ENCODE results near the gene CUL2.
"Not testable (repeated sequence)": the region's sequence is repeated elsewhere in the genome, so short reads cannot be mapped to it uniquely, and the experiment has no call there.

CUL2 gene

GRCh38 chr10:35058134-35058533 is 32.0 kb downstream of the CUL2 start:
- H3K4me3 Mint-ChIP-seq: no peak overlapping the region
- H3K27ac Mint-ChIP-seq: no peak overlapping the region
- H3K4me1 Mint-ChIP-seq (ENCODE audit: low read depth): peaks cover 6% of the 10 kb centered on the region
- H3K27me3 Mint-ChIP-seq: no peaks in the 10 kb centered on the region
- H3K36me3 Mint-ChIP-seq: peaks cover 13% of the 10 kb centered on the region
- no peaks in the 10 kb centered on the region for H3K9me3 Mint-ChIP-seq (ENCODE audit: low read depth)

GRCh38 chr10:35056686-35057085 is 33.5 kb downstream of the CUL2 start:
- Mint-ChIP-seq H3K27ac (peak overlapping the region; percentile 74), H3K36me3 (peaks cover 14% of the 10 kb centered on the region), H3K9me3 (ENCODE audit: low read depth) (no peaks in the 10 kb centered on the region), H3K27me3 (no peaks in the 10 kb centered on the region), H3K4me3 (no peak overlapping the region), H3K4me1 (ENCODE audit: low read depth) (peaks cover 6% of the 10 kb centered on the region)

GRCh38 chr10:35056133-35056532 is 34.0 kb downstream of the CUL2 start:
- Mint-ChIP-seq H3K27ac (no peak overlapping the region), H3K4me1 (ENCODE audit: low read depth) (peaks cover 6% of the 10 kb centered on the region), H3K36me3 (peaks cover 14% of the 10 kb centered on the region), H3K9me3 (ENCODE audit: low read depth) (no peaks in the 10 kb centered on the region), H3K4me3 (no peak overlapping the region), H3K27me3 (no peaks in the 10 kb centered on the region)

- H3K4me3 Mint-ChIP-seq: no peak overlapping the region
- no peak overlapping the region for H3K27ac Mint-ChIP-seq
- no peaks in the 10 kb centered on the region for H3K9me3 Mint-ChIP-seq (ENCODE audit: low read depth)
- peaks cover 14% of the 10 kb centered on the region for H3K36me3 Mint-ChIP-seq
- no peaks in the 10 kb centered on the region for H3K27me3 Mint-ChIP-seq
- H3K4me1 Mint-ChIP-seq (ENCODE audit: low read depth): peaks cover 1% of the 10 kb centered on the region
Measured at GRCh38 chr10:35050568-35050967, 39.6 kb downstream of the CUL2 start.

- H3K27ac Mint-ChIP-seq: peak overlapping the region; percentile 23
- no peak overlapping the region for H3K4me3 Mint-ChIP-seq
- peaks cover 17% of the 10 kb centered on the region for H3K36me3 Mint-ChIP-seq
- H3K27me3 Mint-ChIP-seq: no peaks in the 10 kb centered on the region
- H3K4me1 Mint-ChIP-seq (ENCODE audit: low read depth): peaks cover 1% of the 10 kb centered on the region
- no peaks in the 10 kb centered on the region for H3K9me3 Mint-ChIP-seq (ENCODE audit: low read depth)
Measured at GRCh38 chr10:35046074-35046473, 44.1 kb downstream of the CUL2 start.

GRCh38 chr10:35045275-35045674 is 44.9 kb downstream of the CUL2 start:
- H3K4me3 Mint-ChIP-seq, H3K27me3 Mint-ChIP-seq: not testable (repeated sequence)

GRCh38 chr10:35043796-35044344 is 46.3 kb downstream of the CUL2 start:
- Mint-ChIP-seq H3K36me3 (peaks cover 10% of the 10 kb centered on the region), H3K4me1 (ENCODE audit: low read depth) (peaks cover 1% of the 10 kb centered on the region), H3K4me3 (no peak overlapping the region), H3K27me3 (no peaks in the 10 kb centered on the region), H3K27ac (no peak overlapping the region), H3K9me3 (ENCODE audit: low read depth) (no peaks in the 10 kb centered on the region)

More at GRCh38 chr10:35045275-35045674, 44.9 kb downstream of the CUL2 start:
- H3K36me3 Mint-ChIP-seq: peaks cover 15% of the 10 kb centered on the region
- H3K9me3 Mint-ChIP-seq (ENCODE audit: low read depth); H3K27ac Mint-ChIP-seq; H3K4me1 Mint-ChIP-seq (ENCODE audit: low read depth): not testable (repeated sequence)

- Mint-ChIP-seq H3K27ac (no peak overlapping the region), H3K4me1 (ENCODE audit: low read depth) (peaks cover 1% of the 10 kb centered on the region), H3K4me3 (no peak overlapping the region), H3K9me3 (ENCODE audit: low read depth) (no peaks in the 10 kb centered on the region), H3K27me3 (no peaks in the 10 kb centered on the region), H3K36me3 (peaks cover 9% of the 10 kb centered on the region)
Measured at GRCh38 chr10:35042783-35043182, 47.4 kb downstream of the CUL2 start.

- Mint-ChIP-seq H3K4me3 (no peak overlapping the region), H3K4me1 (ENCODE audit: low read depth) (peaks cover 1% of the 10 kb centered on the region), H3K36me3 (peaks cover 9% of the 10 kb centered on the region), H3K27ac (no peak overlapping the region), H3K27me3 (no peaks in the 10 kb centered on the region), H3K9me3 (ENCODE audit: low read depth) (no peaks in the 10 kb centered on the region)
Measured at GRCh38 chr10:35041502-35041879, 48.6 kb downstream of the CUL2 start.

- no peak overlapping the region for H3K27ac Mint-ChIP-seq
- H3K27me3 Mint-ChIP-seq: no peaks in the 10 kb centered on the region
- peaks cover 4% of the 10 kb centered on the region for H3K4me1 Mint-ChIP-seq (ENCODE audit: low read depth)
- no peak overlapping the region for H3K4me3 Mint-ChIP-seq
- peaks cover 12% of the 10 kb centered on the region for H3K36me3 Mint-ChIP-seq
- no peaks in the 10 kb centered on the region for H3K9me3 Mint-ChIP-seq (ENCODE audit: low read depth)
Measured at GRCh38 chr10:35040760-35041501, 49.2 kb downstream of the CUL2 start.

- no peak overlapping the region for H3K4me3 Mint-ChIP-seq
- no peak overlapping the region for H3K27ac Mint-ChIP-seq
- H3K4me1 Mint-ChIP-seq (ENCODE audit: low read depth): peaks cover 5% of the 10 kb centered on the region
- H3K27me3 Mint-ChIP-seq: no peaks in the 10 kb centered on the region
- H3K9me3 Mint-ChIP-seq (ENCODE audit: low read depth): no peaks in the 10 kb centered on the region
- peaks cover 8% of the 10 kb centered on the region for H3K36me3 Mint-ChIP-seq
Measured at GRCh38 chr10:35037104-35037503, 53.0 kb downstream of the CUL2 start.

GRCh38 chr10:35035606-35036005 is 54.5 kb downstream of the CUL2 start:
- Mint-ChIP-seq H3K27ac (no peak overlapping the region), H3K4me3 (no peak overlapping the region), H3K4me1 (ENCODE audit: low read depth) (peaks cover 5% of the 10 kb centered on the region), H3K9me3 (ENCODE audit: low read depth) (no peaks in the 10 kb centered on the region), H3K27me3 (no peaks in the 10 kb centered on the region), H3K36me3 (peaks cover 8% of the 10 kb centered on the region)

- Mint-ChIP-seq H3K9me3 (ENCODE audit: low read depth) (no peaks in the 10 kb centered on the region), H3K4me1 (ENCODE audit: low read depth) (no peaks in the 10 kb centered on the region), H3K27me3 (no peaks in the 10 kb centered on the region), H3K36me3 (peaks cover 5% of the 10 kb centered on the region), H3K4me3 (no peak overlapping the region), H3K27ac (no peak overlapping the region)
Measured at GRCh38 chr10:35027567-35027966, 62.6 kb downstream of the CUL2 start.

- H3K4me3 Mint-ChIP-seq: no peak overlapping the region
- no peaks in the 10 kb centered on the region for H3K27me3 Mint-ChIP-seq
- no peak overlapping the region for H3K27ac Mint-ChIP-seq
- no peaks in the 10 kb centered on the region for H3K9me3 Mint-ChIP-seq (ENCODE audit: low read depth)
- H3K4me1 Mint-ChIP-seq (ENCODE audit: low read depth): no peaks in the 10 kb centered on the region
- peaks cover 9% of the 10 kb centered on the region for H3K36me3 Mint-ChIP-seq
Measured at GRCh38 chr10:35025916-35026315, 64.2 kb downstream of the CUL2 start.

- no peak overlapping the region for H3K27ac Mint-ChIP-seq
- H3K9me3 Mint-ChIP-seq (ENCODE audit: low read depth): no peaks in the 10 kb centered on the region
- no peaks in the 10 kb centered on the region for H3K27me3 Mint-ChIP-seq
- no peak overlapping the region for H3K4me3 Mint-ChIP-seq
- H3K4me1 Mint-ChIP-seq (ENCODE audit: low read depth): no peaks in the 10 kb centered on the region
- peaks cover 6% of the 10 kb centered on the region for H3K36me3 Mint-ChIP-seq
Measured at GRCh38 chr10:35020481-35020880, 69.7 kb downstream of the CUL2 start.
